Inflammatory macrophage (primary cell): Measurements from ENCODE around the gene IGFL2.
A peak's percentile ranks its signal among the peaks of the same experiment; 100 is the strongest.
"Not testable (repeated sequence)": the region's sequence is repeated elsewhere in the genome, so short reads cannot be mapped to it uniquely, and the experiment has no call there.

ENCODE experiments used
- DNase-seq, 2 donors: peaks; one replicate each; pipeline ENCODE4 v3.0.0-alpha.2; 2020 to 2022

Gene IGFL2

DNA sequence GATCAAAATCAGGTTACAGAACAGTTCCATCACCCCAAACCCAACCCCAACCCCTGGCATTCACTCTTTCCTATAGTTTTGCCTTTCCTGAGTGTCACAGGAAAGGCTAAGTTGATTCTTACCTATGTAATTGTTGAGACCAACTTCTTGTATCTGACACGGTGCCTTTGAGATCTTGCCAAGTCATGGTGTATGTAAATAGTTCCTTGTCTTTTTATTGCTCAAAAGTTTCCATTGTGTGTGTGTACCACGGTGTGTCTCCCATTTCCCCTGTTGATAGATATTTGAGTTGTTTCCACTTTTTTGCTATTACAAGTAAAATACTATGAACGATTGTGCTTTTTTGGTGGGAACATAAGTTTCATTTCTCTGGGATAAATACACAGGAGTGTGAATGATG lies 3.3 kb upstream of the IGFL2 start:
- no peak for DNase-seq

DNA sequence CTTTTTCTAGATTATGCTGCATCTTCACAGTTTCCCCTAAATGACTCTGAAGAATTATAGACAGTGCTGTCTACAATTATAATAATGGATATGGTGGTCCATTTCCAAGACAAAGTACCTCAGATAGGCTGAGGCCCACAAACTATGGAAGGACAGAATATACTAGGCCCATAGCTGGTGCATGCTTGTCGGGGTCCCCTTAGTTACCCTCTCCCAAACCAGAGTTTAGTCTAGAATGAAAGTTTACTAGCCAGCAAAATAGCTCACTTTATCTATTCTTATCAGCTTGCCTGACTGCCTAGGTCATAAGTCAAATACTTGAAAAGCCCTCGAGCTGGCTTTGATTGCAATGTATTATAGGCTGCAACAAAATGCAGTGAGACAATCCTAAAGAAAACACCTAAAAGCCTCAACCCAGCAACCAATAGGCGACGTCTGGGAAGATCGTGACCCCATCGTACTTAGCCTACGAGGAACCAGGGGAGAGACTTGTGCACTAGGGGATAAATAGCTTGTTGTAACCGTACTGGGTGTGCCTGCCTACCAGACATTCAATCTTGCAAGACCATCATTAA lies 785 bp upstream of the IGFL2 start:
- DNase-seq, result no peak

DNA sequence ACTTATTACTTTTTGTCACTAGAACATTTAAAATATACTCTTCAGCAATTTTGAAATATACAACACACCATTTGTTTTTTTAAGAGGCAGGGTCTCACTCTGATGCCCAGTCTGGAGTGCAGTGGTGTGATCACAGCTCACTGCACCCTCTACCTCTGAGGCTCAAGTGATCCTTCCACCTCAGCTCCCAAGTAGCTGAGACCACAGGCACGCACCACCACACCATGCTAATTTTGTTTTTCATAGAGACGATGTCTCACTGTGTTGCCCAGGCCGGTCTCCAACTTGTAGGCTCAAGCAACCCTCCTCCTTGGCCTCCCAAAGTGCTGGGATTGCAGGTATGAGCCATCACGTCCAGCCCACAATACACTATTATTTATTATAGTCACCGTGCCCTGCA lies 2.6 kb downstream of the IGFL2 start:
- no peak for DNase-seq

DNA sequence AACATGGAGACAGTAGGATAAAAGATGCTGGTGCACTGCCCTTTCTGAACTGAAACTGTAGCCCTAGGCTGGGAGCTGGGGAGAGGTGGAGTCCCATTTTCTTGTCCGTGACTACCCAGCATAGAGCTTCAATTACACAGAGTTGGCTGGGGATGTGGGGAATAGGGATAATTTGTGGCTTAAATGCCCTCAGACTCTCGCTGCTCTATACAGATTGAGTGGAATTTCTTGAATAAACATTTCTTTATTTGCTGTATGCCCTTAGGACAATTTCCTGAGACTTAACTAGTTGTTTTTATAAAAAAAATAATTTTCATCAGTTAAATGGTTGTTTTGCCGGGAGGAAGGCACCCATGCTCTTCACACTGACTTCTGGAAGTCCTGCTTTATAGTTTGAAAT lies 7.2 kb downstream of the IGFL2 start:
- no peak for DNase-seq

DNA sequence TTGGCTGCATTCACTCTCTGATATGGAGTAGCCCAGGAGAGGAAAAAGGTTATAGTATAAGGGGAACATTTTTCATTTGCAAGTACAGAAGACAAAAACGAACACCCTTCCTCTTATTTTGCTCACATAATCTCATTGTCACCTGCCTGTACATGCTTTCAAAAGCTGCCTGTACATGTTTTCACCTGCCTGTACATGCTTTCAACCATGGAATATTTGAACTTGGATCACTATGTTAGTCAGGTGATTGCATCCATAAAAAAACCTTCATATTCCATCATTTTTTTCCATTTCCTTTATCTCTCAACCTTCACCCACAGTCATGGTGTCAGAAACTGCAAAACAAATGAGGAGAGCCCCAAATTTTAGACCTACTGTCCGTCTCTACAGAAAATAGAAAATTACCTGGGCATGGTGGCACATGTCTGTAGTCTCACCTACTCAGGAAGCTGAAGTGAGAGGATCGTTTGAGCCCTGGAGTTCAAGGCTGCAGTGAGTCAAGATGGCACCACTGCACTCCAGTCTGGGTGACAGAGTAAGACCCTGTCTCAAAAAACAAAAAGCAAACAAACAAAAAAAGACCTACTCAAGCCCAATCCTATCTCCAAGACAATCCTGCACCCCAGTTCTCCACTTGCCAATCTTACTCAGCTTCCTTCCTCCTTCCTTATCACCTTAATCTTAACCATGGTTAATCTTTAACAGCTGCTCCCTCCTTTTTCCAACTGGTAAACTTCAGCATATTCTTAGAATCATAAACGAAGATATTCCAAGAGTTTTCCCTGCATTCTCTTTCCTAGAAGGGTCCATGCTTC lies 11.6 kb downstream of the IGFL2 start:
- DNase-seq, result no peak

DNA sequence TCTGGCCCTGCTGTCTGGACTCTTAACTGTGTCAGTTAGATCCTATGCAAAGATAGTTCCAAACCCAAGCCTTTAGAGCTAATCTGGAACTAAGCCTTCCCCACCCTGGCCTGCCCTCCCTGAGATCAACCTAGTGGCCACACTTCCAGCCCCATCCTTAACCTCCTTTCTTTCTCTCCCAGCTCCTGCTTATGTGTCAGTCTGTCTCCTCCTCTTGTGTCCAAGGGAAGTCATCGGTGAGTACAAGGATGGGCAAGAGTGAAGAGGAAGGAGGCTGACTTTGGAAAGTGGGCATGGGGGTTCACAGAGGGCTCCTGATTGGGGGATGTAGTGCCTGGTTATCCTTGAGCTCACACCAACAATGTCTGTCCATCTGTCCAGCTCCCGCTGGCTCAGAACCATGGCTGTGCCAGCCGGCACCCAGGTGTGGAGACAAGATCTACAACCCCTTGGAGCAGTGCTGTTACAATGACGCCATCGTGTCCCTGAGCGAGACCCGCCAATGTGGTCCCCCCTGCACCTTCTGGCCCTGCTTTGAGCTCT lies 12.3 kb downstream of the IGFL2 start:
- DNase-seq, result no peak

DNA sequence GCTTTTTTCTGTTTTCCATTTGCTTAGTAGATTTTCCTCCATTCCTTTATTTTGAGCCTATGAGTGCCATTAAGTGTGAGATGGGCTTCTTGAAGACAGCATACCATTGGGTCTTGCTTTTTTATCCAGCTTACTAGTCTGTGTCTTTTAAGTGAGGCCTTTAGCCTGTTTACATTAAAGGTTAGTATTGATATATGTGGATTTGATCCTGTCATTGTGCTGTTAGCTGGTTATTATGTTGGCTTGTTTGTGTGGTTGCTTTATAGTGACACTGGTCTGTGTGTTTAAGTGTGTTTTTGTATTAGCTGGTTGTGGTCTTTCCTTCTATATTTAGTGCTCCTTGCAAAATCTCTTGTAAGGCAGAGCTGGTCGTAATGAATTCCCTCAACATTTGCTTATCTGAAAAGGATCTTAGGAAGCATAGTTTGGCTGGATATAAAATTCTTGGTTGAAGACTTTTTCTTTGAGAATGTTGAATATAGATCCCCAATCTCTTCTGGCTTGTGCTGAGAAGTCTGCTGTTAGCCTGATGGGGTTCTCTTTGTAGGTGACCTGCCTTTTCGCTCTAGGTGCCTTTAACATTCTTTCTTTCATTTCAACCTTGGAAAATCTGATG lies 13.7 kb downstream of the IGFL2 start:
- DNase-seq, result not testable (repeated sequence)

DNA sequence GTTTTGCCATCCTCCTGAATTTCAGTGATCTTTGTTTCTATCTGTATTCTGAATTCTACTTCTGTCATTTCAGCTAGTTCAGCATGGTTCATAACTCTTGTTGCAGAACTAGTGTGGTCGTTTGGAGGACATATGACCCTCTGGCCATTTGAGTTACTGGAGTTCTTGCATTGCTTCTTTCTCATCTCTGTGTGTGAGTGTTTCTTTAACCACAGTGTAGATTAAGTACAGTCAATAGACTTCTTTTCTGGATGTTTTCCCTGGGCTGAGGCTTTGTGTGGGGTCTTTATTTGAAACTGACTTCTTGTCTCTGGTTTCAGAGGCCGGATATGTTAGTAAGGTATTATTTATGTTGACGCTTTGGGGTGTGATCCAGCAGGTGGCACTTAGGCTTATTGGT lies 14.7 kb downstream of the IGFL2 start:
- peak in 1 of 2 donors; percentile 44 for DNase-seq

DNA sequence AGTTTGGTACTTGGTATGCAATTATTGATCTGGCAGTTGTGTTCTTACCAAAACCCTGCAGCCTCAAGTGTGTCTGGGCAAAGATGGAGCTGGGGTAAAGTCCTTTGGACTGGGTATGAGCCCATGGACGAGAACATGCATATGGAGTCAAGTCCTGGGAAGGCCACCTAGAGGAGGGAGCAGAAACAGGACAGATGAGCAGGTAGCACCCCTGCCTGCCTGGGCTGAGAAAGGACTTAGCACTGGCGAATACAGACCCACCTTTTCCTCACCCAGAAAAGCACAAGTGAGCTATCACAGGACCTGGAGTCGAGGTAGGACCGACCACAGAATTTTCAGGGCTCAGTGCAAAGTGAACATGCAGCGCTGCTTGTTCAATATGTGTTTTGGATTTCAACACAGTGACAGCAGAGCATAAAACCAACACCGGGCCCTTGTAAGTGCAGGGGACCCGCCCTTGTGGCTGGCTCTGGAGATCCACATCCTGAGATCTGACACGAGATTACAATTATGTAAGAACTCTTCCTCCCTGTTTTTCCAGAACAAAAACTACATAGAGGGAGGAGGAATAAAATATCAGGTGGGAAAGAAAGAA lies 25.9 kb downstream of the IGFL2 start:
- no peak for DNase-seq

DNA sequence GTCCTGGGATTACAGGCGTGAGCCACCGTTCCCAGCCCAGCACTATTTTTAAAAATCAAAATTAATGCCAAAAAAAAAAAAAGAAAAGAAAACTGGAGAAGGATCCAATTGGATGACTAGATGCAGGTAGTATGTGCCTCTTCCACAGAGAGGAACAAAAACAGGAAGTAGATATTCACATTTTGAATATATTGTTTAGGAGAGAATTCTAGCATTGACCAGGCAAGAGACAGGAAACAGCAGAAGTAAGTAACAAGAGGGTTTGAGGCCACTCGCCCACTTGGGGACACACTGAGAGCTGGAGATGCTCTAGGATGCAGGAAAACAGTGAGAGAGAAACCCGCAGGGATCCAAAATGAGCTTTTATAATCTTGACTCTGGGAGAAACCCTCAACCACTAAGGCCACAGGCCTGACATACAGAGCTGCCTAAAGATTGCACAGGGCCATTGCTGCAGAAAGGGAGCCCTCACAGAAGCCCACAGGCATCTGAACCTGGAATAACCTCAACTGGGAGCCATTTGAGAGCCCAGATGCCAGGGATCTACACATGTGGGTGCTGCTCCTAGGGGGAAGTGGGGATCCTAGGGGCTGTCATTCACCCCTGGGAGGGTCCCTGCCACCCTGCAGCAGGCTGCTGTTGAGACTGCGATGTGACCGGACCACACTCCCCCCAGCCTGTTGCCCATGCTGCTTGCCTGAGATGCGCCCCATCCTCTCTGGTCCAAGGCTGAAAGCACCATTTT lies 28.2 kb downstream of the IGFL2 start:
- no peak for DNase-seq

DNA sequence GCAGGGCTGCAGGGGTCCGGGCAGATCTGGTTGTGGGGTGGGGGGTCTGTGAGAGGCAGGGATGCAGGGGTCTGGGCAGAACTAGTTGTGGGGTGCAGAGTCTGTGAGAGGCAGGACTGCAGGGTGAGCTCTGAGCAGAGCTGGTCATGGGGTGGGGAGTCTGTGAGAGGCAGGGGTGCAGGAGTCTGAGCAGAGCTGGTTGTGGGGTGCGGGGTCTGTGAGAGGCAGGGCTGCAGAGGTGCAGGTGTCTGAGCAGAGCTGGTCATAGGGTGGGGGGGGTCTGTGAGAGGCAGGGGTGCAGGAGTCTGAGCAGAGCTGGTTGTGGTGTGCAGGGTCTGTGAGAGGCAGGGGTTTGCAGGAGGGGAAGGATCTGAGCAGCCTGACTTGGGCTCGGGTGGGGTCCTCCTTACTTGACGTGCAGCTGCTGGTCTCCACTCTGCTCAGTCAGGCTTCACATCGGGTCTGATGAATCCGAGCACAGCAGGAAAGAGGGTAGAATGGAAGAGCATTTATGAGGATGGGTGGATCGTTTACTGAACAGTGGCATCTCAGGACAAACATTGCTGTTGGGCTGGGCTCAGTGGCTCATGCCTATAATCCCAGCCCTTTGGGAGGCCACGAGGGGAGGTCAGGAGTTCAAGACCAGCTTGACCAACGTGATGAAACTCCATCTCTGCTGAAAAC lies 31.2 kb downstream of the IGFL2 start:
- no peak for DNase-seq

DNA sequence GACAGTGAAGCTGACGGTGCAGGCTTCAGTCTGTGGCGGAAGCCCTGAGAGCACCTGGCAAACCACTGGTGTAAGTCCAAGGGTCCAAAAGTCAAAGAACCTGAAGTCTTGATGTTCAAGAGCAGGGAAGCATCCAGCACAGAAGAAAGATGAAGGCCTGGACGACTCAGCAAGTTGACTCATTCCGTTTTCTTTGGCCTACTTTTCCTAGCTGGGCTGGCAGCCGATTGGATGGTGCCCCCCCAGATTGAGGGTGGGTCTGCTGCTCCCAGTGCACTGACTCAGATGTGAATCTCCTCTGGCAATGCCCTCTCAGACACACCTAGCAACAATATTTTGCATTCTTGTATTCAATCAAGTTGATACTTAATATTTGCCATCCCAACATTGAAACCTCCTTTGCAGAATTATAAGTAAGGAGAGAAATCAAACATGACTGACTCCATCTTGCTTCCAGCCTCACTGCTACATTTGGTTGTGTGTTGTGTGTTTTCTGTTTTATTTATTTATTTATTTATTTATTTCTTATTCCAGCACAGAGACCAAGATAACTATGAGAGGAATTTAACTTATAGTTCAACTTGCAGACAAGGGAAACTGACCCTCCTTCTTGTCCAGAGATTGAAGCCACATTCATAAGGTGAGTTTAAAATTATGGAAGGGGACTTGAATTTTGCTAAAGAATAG lies 32.8 kb downstream of the IGFL2 start:
- no peak for DNase-seq

DNA sequence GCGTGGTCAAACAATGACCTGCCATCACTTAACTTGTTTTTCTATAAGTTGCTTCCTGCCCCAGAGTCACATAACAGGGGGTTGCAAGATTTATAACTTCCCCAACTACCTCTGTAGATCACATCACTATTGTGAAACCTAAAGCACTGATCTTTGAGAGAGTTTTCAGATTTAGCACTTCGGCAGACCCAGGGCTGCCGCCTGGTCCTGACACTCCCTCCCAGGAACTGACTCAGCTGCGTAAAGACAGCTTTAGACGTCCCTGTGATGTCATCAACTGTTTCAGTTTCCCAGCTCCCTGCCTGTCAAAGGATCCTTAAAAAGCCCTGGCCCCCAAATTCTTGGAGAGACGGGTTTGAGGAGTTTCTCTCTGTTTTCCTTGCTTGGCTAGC lies 33.3 kb downstream of the IGFL2 start:
- DNase-seq, result peak; percentile 47 to 49

DNA sequence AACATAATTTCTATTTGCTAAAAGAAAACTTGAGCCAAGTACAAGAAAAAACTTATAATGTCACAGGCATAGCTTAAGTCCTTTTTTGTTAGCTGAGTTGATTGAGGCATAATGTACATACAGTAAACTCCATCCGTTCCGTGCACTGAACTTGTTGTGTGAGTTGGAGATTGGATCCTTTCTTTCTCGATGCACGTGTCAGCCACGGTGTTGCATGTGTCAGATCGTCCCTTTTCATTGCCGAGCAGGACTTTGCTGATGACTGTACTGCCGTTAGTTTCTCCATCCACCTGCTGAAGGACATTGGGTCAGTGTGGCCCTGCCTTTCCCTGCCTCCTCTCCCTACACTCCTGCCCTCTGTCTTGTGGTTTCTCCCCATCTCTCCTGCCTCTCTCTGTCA lies 34.4 kb downstream of the IGFL2 start:
- no peak for DNase-seq

DNA sequence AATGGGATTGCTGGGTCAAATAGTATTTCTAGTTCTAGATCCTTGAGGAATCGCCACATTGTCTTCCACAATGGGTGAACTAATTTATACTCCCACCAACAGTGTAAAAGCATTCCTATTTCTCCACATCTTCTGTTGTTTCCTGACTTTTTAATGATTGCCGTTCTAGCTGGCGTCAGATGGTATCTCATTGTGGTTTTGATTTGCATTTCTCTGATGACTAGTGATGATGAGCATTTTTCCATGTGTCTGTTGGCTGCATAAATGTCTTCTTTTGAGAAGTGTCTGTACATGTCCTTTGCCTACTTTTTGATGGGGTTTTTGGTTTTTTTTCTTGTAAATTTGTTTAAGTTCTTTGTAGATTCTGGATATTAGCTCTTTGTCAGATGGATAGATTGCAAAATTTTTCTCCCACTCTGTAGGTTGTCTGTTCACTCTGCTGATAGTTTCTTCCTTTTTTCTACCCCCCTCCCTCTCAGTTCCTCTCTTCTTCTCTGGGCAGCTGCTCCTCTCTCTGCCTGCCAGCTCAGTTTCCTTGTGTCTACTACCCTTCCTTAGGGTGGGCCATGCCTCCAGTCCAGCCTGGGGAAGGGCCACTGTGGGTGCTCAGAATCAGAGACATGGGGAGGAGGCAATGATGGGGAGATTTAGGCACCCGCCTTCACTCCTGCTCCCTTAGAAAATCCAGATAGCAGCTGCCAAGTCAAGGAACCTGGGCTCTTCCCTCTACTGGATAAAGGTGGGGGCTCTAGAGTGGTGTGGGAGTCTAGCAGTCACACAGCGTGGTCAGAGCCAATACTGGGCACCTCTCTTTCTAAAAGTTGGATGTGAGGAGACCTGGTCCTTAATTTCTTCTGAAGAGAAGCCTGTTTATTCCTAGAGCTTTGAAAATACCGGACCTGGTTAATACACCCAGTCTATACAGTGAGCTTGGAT lies 37.0 kb downstream of the IGFL2 start:
- DNase-seq, result peak; percentile 7 to 32

DNA sequence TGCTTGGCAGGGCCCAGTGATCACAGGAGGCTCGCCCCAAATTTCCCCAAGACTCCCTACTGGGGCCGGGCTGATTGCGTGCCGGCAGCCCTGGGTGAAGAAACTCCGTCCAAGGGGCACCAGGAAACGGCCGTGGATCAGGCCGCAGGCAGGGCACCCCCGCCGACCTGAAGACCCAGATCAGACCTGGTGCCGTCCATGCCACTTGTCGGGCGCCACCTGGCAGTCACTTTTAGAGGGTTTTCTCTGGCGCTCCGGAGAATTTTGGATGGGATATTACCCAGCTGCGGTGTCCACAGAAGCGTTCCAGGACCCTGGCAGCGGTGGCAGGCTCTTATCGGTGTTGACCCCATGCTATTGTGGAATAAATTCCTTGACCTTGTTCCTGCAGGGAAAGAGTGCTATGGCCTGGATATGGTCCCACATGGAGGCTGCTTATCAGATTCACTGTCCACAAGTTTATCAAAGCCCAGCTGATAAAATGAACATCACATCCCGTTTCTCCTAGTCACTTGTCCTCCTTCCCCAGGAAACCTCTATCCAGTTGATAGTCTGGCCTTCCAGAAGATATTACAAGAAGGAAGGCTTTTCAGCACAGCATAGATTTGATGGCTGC lies 38.2 kb downstream of the IGFL2 start:
- DNase-seq, result no peak

DNA sequence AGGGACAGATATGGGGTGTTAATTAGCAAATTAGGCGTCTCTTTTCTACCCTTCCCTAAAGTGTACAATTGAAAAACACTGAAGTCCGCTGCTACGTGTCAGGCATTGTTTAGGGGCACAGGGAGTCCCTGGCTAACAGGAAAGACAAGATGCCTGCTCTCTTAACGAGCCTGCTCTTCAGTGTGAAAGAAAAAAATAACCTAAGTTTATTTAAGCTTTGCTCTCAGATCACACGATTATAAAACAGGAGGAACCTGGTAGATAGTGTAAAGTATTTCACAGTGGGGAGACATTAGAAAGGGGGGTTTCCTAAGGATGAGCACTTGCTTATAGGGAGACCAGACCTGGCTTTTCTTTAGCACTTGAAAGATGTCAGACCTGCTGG lies 38.7 kb downstream of the IGFL2 start:
- DNase-seq, result no peak

DNA sequence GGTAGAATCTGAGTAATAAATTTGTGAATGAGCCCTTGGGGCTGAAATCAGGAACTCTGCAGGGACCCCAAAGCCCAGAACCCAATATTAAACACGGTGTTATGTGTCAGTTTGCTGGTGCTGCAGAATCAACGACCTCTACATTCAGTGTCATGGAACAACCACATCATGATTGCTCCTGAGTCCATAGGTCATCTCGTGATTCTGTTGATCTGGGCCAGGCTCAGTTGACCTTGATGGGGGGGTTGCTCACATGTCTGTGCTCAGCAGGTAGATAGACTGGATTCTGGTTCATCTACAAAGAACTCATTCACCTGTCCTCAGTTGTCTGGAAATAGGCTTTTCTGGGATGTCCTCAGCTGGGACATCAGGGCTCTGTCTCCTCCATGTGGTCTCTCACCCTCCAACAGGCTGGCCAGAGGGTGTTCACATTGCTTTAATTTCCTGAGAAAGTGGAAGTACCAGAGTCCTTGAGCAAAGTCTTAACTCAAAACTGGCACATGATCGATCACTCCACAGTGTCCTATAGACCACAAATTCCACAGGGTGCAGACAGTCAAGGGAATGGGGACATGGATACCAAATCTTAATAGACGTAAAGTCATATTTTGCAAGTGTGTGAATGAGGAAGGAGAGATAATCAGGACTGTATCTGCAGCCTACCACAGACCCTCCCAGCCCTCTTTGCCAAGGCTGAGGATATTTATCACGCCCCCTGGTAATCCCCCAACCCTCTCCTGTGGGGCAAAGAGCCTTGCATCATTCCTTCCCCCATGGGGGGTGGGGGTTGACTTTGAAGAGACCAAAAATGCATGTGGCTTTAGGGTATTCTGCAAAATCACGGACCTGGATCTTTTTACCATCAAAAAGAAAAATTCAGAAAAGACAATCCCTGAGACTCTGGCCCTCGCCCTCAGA lies 42.2 kb downstream of the IGFL2 start:
- DNase-seq, result peak; percentile 39 to 43

DNA sequence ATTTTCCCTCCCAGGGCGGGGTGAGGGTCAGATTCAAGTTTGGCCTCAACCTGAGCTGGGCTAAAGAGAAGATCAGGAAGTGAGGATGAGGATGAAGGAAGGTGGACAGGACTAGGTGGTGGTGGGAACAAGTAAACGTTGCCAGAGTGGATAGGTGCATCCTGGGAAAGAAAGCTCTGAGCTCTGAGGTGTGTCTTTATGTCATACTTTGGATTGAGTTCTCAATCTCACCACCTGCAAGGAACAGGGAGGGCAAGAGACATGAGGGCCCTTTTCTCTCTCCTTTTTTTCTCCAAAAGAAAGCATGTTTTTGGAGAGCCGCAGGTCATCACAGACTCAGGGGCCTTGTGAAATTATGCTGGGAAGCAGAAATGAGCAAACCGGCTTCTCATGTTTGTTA lies 43.3 kb downstream of the IGFL2 start:
- DNase-seq, result no peak
